WTC11 (cell line): Measurements from ENCODE around the gene ELOB.

Source experiments
- ATF3 ChIP-seq: sonication (generic); formaldehyde crosslinking; conservative IDR thresholded peaks from 2 replicates; pipeline ENCODE4 v1.8.1; 2022; ENCODE audit warnings: mild to moderate bottlenecking, missing genetic modification reagents
- ESRRA ChIP-seq: sonication (generic); formaldehyde crosslinking; IDR thresholded peaks from 2 replicates; pipeline ENCODE4 v1.8.1; 2022; ENCODE audit warnings: mild to moderate bottlenecking, missing genetic modification reagents, borderline replicate concordance
- FOXK1 ChIP-seq: sonication (generic); formaldehyde crosslinking; IDR thresholded peaks from 2 replicates; pipeline ENCODE4 v1.8.0; 2022; ENCODE audit warnings: mild to moderate bottlenecking, moderate library complexity, missing genetic modification reagents
- JUN ChIP-seq: sonication (generic); formaldehyde crosslinking; IDR thresholded peaks from 2 replicates; pipeline ENCODE4 v1.8.0; 2023; ENCODE audit warnings: mild to moderate bottlenecking, missing genetic modification reagents
- USF1 ChIP-seq: sonication (generic); formaldehyde crosslinking; IDR thresholded peaks from 2 replicates; pipeline ENCODE4 v1.8.0; 2022; ENCODE audit warnings: mild to moderate bottlenecking, missing genetic modification reagents
- ZNF416 ChIP-seq: fragments of 250-450 bp; sonication (Bioruptor Pico); IDR thresholded peaks from 2 replicates; pipeline ENCODE4 v1.9.0; 2021; ENCODE audit warnings: mild to moderate bottlenecking, inconsistent platforms
- ZSCAN18 ChIP-seq: fragments of 250-450 bp; sonication (Bioruptor Pico); IDR thresholded peaks from 2 replicates; pipeline ENCODE4 v2.1.2; 2022; ENCODE audit warnings: mild to moderate bottlenecking, moderate library complexity
- TF ChIP-seq, protein P1 (sequence below): fragments of 200-600 bp; IDR thresholded peaks from 2 replicates; pipeline ENCODE4 v1.8.0; 2022; ENCODE audit warnings: antibody characterized with exemption
- TF ChIP-seq, protein P2 (sequence below): sonication (generic); formaldehyde crosslinking; IDR thresholded peaks from 2 replicates; pipeline ENCODE4 v1.8.1; 2022; ENCODE audit warnings: low read depth, missing genetic modification reagents, borderline replicate concordance
- TF ChIP-seq, protein P3 (sequence below): fragments of 250-450 bp; sonication (Bioruptor Pico); IDR thresholded peaks from 2 replicates; pipeline ENCODE4 v1.9.0; 2021; ENCODE audit warnings: mild to moderate bottlenecking
- TF ChIP-seq, protein P4 (sequence below): sonication (generic); formaldehyde crosslinking; IDR thresholded peaks from 2 replicates; pipeline ENCODE4 v1.8.1; 2023; ENCODE audit warnings: mild to moderate bottlenecking, missing genetic modification reagents, moderate library complexity

GRCh38 chr16:2820836-2821486 is 43.9 kb upstream of the ELOB start:
- TF ChIP-seq ZNF416 (no peak), ZSCAN18 (CRISPR knock-in tag) (no peak), FOXK1 (CRISPR knock-in tag) (no peak), ATF3 (CRISPR knock-in tag) (no peak), USF1 (CRISPR knock-in tag) (no peak), ESRRA (no peak), JUN (no peak)
- TF ChIP-seq, protein P1, sequence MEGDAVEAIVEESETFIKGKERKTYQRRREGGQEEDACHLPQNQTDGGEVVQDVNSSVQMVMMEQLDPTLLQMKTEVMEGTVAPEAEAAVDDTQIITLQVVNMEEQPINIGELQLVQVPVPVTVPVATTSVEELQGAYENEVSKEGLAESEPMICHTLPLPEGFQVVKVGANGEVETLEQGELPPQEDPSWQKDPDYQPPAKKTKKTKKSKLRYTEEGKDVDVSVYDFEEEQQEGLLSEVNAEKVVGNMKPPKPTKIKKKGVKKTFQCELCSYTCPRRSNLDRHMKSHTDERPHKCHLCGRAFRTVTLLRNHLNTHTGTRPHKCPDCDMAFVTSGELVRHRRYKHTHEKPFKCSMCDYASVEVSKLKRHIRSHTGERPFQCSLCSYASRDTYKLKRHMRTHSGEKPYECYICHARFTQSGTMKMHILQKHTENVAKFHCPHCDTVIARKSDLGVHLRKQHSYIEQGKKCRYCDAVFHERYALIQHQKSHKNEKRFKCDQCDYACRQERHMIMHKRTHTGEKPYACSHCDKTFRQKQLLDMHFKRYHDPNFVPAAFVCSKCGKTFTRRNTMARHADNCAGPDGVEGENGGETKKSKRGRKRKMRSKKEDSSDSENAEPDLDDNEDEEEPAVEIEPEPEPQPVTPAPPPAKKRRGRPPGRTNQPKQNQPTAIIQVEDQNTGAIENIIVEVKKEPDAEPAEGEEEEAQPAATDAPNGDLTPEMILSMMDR = no peak
- TF ChIP-seq, protein P2, sequence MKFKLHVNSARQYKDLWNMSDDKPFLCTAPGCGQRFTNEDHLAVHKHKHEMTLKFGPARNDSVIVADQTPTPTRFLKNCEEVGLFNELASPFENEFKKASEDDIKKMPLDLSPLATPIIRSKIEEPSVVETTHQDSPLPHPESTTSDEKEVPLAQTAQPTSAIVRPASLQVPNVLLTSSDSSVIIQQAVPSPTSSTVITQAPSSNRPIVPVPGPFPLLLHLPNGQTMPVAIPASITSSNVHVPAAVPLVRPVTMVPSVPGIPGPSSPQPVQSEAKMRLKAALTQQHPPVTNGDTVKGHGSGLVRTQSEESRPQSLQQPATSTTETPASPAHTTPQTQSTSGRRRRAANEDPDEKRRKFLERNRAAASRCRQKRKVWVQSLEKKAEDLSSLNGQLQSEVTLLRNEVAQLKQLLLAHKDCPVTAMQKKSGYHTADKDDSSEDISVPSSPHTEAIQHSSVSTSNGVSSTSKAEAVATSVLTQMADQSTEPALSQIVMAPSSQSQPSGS (CRISPR knock-in tag) = no peak
- TF ChIP-seq, protein P3, sequence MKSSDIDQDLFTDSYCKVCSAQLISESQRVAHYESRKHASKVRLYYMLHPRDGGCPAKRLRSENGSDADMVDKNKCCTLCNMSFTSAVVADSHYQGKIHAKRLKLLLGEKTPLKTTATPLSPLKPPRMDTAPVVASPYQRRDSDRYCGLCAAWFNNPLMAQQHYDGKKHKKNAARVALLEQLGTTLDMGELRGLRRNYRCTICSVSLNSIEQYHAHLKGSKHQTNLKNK (CRISPR knock-in tag) = no peak
- TF ChIP-seq, protein P4, sequence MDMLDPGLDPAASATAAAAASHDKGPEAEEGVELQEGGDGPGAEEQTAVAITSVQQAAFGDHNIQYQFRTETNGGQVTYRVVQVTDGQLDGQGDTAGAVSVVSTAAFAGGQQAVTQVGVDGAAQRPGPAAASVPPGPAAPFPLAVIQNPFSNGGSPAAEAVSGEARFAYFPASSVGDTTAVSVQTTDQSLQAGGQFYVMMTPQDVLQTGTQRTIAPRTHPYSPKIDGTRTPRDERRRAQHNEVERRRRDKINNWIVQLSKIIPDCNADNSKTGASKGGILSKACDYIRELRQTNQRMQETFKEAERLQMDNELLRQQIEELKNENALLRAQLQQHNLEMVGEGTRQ = no peak
